BLaER1 treated with 17β-estradiol and CSF1 and Interleukin-3, amounts not matched to agents 10 nM and 100 nM (cell line): ENCODE measurements around the gene SLC35F1.

Experiments used
- H3K27ac ChIP-seq, 11 experiments: shearing (Covaris generic); formaldehyde crosslinking; 2 replicates each; pipeline ENCODE4 v1.8.1; 2022
- H3K27me3 ChIP-seq, 11 experiments: shearing (Covaris generic); formaldehyde crosslinking; 2 replicates each; pipeline ENCODE4 v1.8.1; 2022
- H3K36me3 ChIP-seq, 11 experiments: shearing (Covaris generic); formaldehyde crosslinking; 2 replicates each; pipeline ENCODE4 v1.8.1; 2022
- H3K4me1 ChIP-seq, 10 experiments: shearing (Covaris generic); formaldehyde crosslinking; 2 replicates each; pipeline ENCODE4 v1.8.1; 2022
- H3K4me2 ChIP-seq, 11 experiments: shearing (Covaris generic); formaldehyde crosslinking; 2 replicates each; pipeline ENCODE4 v1.8.1; 2022
- H3K4me3 ChIP-seq, 10 experiments: shearing (Covaris generic); formaldehyde crosslinking; 2 replicates each; pipeline ENCODE4 v1.8.1; 2022
- H3K9ac ChIP-seq, 11 experiments: shearing (Covaris generic); formaldehyde crosslinking; 2 replicates each; pipeline ENCODE4 v1.8.1; 2022
- H3K9me3 ChIP-seq, 11 experiments: shearing (Covaris generic); formaldehyde crosslinking; replicated peaks in 1 of 11; 2 replicates each; pipeline ENCODE4 v1.8.1; 2022
- H4K20me1 ChIP-seq, 11 experiments: shearing (Covaris generic); formaldehyde crosslinking; 2 replicates each; pipeline ENCODE4 v1.8.1; 2022
- Cebpa-rat ChIP-seq, 11 experiments: shearing (Covaris generic); IDR thresholded peaks; 2 replicates each; pipeline ENCODE4 v1.8.1; 2022

Gene SLC35F1

GRCh38 chr6:118083711-118084110 lies 176.6 kb downstream of the SLC35F1 start:
- no peak overlapping the region for H3K27ac ChIP-seq
- H3K36me3 ChIP-seq, result no peaks in the 10 kb centered on the region
- peaks cover 0 to 7% (median 5%) of the 10 kb centered on the region in 10 experiments; a peak in 11 of 20 replicates for H3K4me1 ChIP-seq
- no peak for TF ChIP-seq Cebpa-rat (IDR thresholded peaks at IDR 0.05)
- no peak overlapping the region for H3K9ac ChIP-seq
- H3K4me2 ChIP-seq, result no peak overlapping the region
- no peaks in the 10 kb centered on the region for H4K20me1 ChIP-seq
- no peaks in the 10 kb centered on the region for H3K27me3 ChIP-seq
- no peak overlapping the region for H3K4me3 ChIP-seq
- no peaks in the 10 kb centered on the region for H3K9me3 ChIP-seq

- Histone ChIP-seq H3K4me1 (peaks cover 0 to 11% (median 8%) of the 10 kb centered on the region in 10 experiments; a peak in 11 of 20 replicates), H3K36me3 (no peaks in the 10 kb centered on the region), H3K27ac (no peak overlapping the region), H4K20me1 (no peaks in the 10 kb centered on the region), H3K4me3 (no peak overlapping the region), H3K4me2 (no peak overlapping the region), H3K9me3 (peaks cover 0 to 14% (median 6%) of the 10 kb centered on the region in 11 experiments; a peak in 19 of 22 replicates), H3K27me3 (no peaks in the 10 kb centered on the region), H3K9ac (no peak overlapping the region)
- no peak for TF ChIP-seq Cebpa-rat (IDR thresholded peaks at IDR 0.05)
Measured at GRCh38 chr6:118085665-118086064, 178.6 kb downstream of the SLC35F1 start.

GRCh38 chr6:118086159-118086558 lies 179.1 kb downstream of the SLC35F1 start:
- no peaks in the 10 kb centered on the region for H4K20me1 ChIP-seq
- no peak for TF ChIP-seq Cebpa-rat (IDR thresholded peaks at IDR 0.05)

GRCh38 chr6:118092086-118092485 lies 185.0 kb downstream of the SLC35F1 start:
- no peak overlapping the region for H3K27ac ChIP-seq
- no peaks in the 10 kb centered on the region for H3K27me3 ChIP-seq
- no peak overlapping the region for H3K4me2 ChIP-seq
- H3K4me3 ChIP-seq, result no peak overlapping the region
- TF ChIP-seq Cebpa-rat (IDR thresholded peaks at IDR 0.05), result no peak
- H4K20me1 ChIP-seq, result no peaks in the 10 kb centered on the region
- no peak overlapping the region for H3K9ac ChIP-seq
- H3K4me1 ChIP-seq, result peaks cover 0 to 11% (median 8%) of the 10 kb centered on the region in 10 experiments; a peak in 11 of 20 replicates
- H3K9me3 ChIP-seq, result peaks cover 28 to 50% (median 38%) of the 10 kb centered on the region in 11 experiments
- no peaks in the 10 kb centered on the region for H3K36me3 ChIP-seq

More at GRCh38 chr6:118086159-118086558, 179.1 kb downstream of the SLC35F1 start:
- H3K4me1 ChIP-seq, result peaks cover 0 to 11% (median 8%) of the 10 kb centered on the region in 10 experiments; a peak in 11 of 20 replicates
- H3K4me3 ChIP-seq, result no peak overlapping the region
- peaks cover 4 to 19% (median 11%) of the 10 kb centered on the region in 11 experiments for H3K9me3 ChIP-seq
- H3K36me3 ChIP-seq, result no peaks in the 10 kb centered on the region
- no peak overlapping the region for H3K4me2 ChIP-seq
- no peak overlapping the region for H3K9ac ChIP-seq
- H3K27me3 ChIP-seq, result no peaks in the 10 kb centered on the region
- no peak overlapping the region for H3K27ac ChIP-seq

GRCh38 chr6:118097576-118097975 lies 190.5 kb downstream of the SLC35F1 start:
- H3K4me3 ChIP-seq, result no peak overlapping the region
- H3K4me2 ChIP-seq, result no peak overlapping the region
- no peak for TF ChIP-seq Cebpa-rat (IDR thresholded peaks at IDR 0.05)
- H4K20me1 ChIP-seq, result no peaks in the 10 kb centered on the region
- peaks cover 24 to 34% (median 27%) of the 10 kb centered on the region in 11 experiments for H3K9me3 ChIP-seq
- no peak overlapping the region for H3K27ac ChIP-seq
- peaks cover 20 to 28% (median 21%) of the 10 kb centered on the region in 10 experiments for H3K4me1 ChIP-seq
- no peak overlapping the region for H3K9ac ChIP-seq
- no peaks in the 10 kb centered on the region for H3K36me3 ChIP-seq
- H3K27me3 ChIP-seq, result no peaks in the 10 kb centered on the region

- peak overlapping the region in 1 of 10 experiments; percentile 31; a peak in 1 of 20 replicates for H3K4me3 ChIP-seq
- H3K27ac ChIP-seq, result peak overlapping the region in 8 of 11 experiments; percentile 35 to 76 (median 53); a peak in 12 of 22 replicates
- H3K4me2 ChIP-seq, result peak overlapping the region; percentile 70 to 87 (median 75)
- TF ChIP-seq Cebpa-rat (IDR thresholded peaks at IDR 0.05), result no peak
- H3K9me3 ChIP-seq, result peaks cover 11 to 19% (median 15%) of the 10 kb centered on the region in 11 experiments; a peak in 21 of 22 replicates
- no peaks in the 10 kb centered on the region for H4K20me1 ChIP-seq
- H3K9ac ChIP-seq, result peak overlapping the region in 3 of 11 experiments; percentile 57 to 62 (median 61); a peak in 4 of 22 replicates
- no peaks in the 10 kb centered on the region for H3K27me3 ChIP-seq
- peaks cover 30 to 43% (median 37%) of the 10 kb centered on the region in 10 experiments for H3K4me1 ChIP-seq
- no peaks in the 10 kb centered on the region for H3K36me3 ChIP-seq
Measured at GRCh38 chr6:118100717-118101116, 193.7 kb downstream of the SLC35F1 start.

- H4K20me1 ChIP-seq, result no peaks in the 10 kb centered on the region
- H3K9me3 ChIP-seq, result peaks cover 11 to 19% (median 15%) of the 10 kb centered on the region in 11 experiments; a peak in 21 of 22 replicates
- H3K9ac ChIP-seq, result peak overlapping the region in 5 of 11 experiments; percentile 3 to 62 (median 57); a peak in 7 of 22 replicates
- no peaks in the 10 kb centered on the region for H3K36me3 ChIP-seq
- H3K27me3 ChIP-seq, result no peaks in the 10 kb centered on the region
- peak overlapping the region; percentile 70 to 87 (median 75) for H3K4me2 ChIP-seq
- H3K27ac ChIP-seq, result peak overlapping the region; percentile 33 to 76 (median 53); a peak in 17 of 22 replicates
- TF ChIP-seq Cebpa-rat (IDR thresholded peaks at IDR 0.05), result no peak
- peak overlapping the region in 3 of 10 experiments; percentile 30 to 35 (median 31); a peak in 4 of 20 replicates for H3K4me3 ChIP-seq
- H3K4me1 ChIP-seq, result peaks cover 30 to 43% (median 37%) of the 10 kb centered on the region in 10 experiments
Measured at GRCh38 chr6:118101220-118101619, 194.2 kb downstream of the SLC35F1 start.

GRCh38 chr6:118101831-118102345 lies 194.8 kb downstream of the SLC35F1 start:
- peaks cover 11 to 19% (median 15%) of the 10 kb centered on the region in 11 experiments; a peak in 21 of 22 replicates for H3K9me3 ChIP-seq
- peak in 2 of 11 experiments; percentile 16 to 51; a peak in 1 of 22 replicates for TF ChIP-seq Cebpa-rat (IDR thresholded peaks at IDR 0.05)
- H3K27me3 ChIP-seq, result no peaks in the 10 kb centered on the region
- peak overlapping the region; percentile 70 to 87 (median 75) for H3K4me2 ChIP-seq
- H3K4me3 ChIP-seq, result peak overlapping the region in 3 of 10 experiments; percentile 30 to 35 (median 31); a peak in 7 of 20 replicates
- H4K20me1 ChIP-seq, result no peaks in the 10 kb centered on the region
- peak overlapping the region; percentile 33 to 76 (median 53); a peak in 18 of 22 replicates for H3K27ac ChIP-seq
- H3K36me3 ChIP-seq, result no peaks in the 10 kb centered on the region
- H3K9ac ChIP-seq, result peak overlapping the region in 7 of 11 experiments; percentile 6 to 62 (median 29); a peak in 10 of 22 replicates
- peaks cover 30 to 43% (median 37%) of the 10 kb centered on the region in 10 experiments for H3K4me1 ChIP-seq

- H3K27ac ChIP-seq, result peak overlapping the region; percentile 35 to 76 (median 53); a peak in 20 of 22 replicates
- H3K4me1 ChIP-seq, result peaks cover 30 to 43% (median 37%) of the 10 kb centered on the region in 10 experiments
- peak overlapping the region; percentile 70 to 87 (median 75) for H3K4me2 ChIP-seq
- H3K36me3 ChIP-seq, result no peaks in the 10 kb centered on the region
- H4K20me1 ChIP-seq, result no peaks in the 10 kb centered on the region
- no peaks in the 10 kb centered on the region for H3K27me3 ChIP-seq
- no peak for TF ChIP-seq Cebpa-rat (IDR thresholded peaks at IDR 0.05)
- H3K4me3 ChIP-seq, result peak overlapping the region in 1 of 10 experiments; percentile 35; a peak in 2 of 20 replicates
- H3K9ac ChIP-seq, result peak overlapping the region in 7 of 11 experiments; percentile 13 to 62 (median 33); a peak in 7 of 22 replicates
- peaks cover 11 to 19% (median 15%) of the 10 kb centered on the region in 11 experiments; a peak in 21 of 22 replicates for H3K9me3 ChIP-seq
Measured at GRCh38 chr6:118102401-118102800, 195.3 kb downstream of the SLC35F1 start.
